HL-60 (cell line): ENCODE measurements around the gene ZNF521.

Experiments used
- DNase-seq, 2 experiments: peaks; one replicate each; pipeline ENCODE4 v3.0.0-alpha.2; 2010 to 2020; ENCODE audit warnings: low read depth in 1 of 2, low spot score in 1 of 2
- H3K27ac ChIP-seq: fragments of 250-450 bp; sonication (Bioruptor Pico); replicated peaks from 2 replicates; pipeline ENCODE4 v1.5.1; 2020; ENCODE audit warnings: mild to moderate bottlenecking, moderate library complexity
- H3K27me3 ChIP-seq: fragments of 250-450 bp; sonication (Bioruptor Pico); 2 replicates; pipeline ENCODE4 v1.5.1; 2021; ENCODE audit warnings: mild to moderate bottlenecking, moderate library complexity; ENCODE audit not compliant: insufficient read depth, poor library complexity, severe bottlenecking
- H3K4me3 ChIP-seq: replicated peaks from 2 replicates; pipeline ENCODE4 v1.5.1; 2011; ENCODE audit warnings: mild to moderate bottlenecking, control low read depth, low read length; ENCODE audit not compliant: insufficient read depth
- GABPA ChIP-seq: IDR thresholded peaks from 2 replicates; pipeline ENCODE4 v1.6.1; 2012; ENCODE audit warnings: low read depth
- POLR2AphosphoS5 ChIP-seq: IDR thresholded peaks from 2 replicates; pipeline ENCODE4 v1.6.1; 2012; ENCODE audit warnings: low read depth
- SPI1 ChIP-seq: IDR thresholded peaks from 2 replicates; pipeline ENCODE4 v1.6.1; 2012; ENCODE audit warnings: low read depth, mild to moderate bottlenecking, borderline replicate concordance
- long read RNA-seq: library from polyadenylated mRNA; unstranded; transcript quantifications from one replicate; pipeline ENCODE4 v2.0.0, GENCODE V29; 2020
- TF ChIP-seq, protein P1 (sequence below): IDR thresholded peaks from 2 replicates; pipeline ENCODE4 v1.6.1; 2012; ENCODE audit warnings: low read depth; ENCODE audit not compliant: insufficient replicate concordance
- TF ChIP-seq, protein P2 (sequence below): IDR thresholded peaks from one replicate; pipeline ENCODE4 v1.5.1; 2011; ENCODE audit warnings: low read length, control low read depth, inconsistent platforms; ENCODE audit not compliant: insufficient read depth

ZNF521 gene
- long read RNA-seq = 0 reads

DNA sequence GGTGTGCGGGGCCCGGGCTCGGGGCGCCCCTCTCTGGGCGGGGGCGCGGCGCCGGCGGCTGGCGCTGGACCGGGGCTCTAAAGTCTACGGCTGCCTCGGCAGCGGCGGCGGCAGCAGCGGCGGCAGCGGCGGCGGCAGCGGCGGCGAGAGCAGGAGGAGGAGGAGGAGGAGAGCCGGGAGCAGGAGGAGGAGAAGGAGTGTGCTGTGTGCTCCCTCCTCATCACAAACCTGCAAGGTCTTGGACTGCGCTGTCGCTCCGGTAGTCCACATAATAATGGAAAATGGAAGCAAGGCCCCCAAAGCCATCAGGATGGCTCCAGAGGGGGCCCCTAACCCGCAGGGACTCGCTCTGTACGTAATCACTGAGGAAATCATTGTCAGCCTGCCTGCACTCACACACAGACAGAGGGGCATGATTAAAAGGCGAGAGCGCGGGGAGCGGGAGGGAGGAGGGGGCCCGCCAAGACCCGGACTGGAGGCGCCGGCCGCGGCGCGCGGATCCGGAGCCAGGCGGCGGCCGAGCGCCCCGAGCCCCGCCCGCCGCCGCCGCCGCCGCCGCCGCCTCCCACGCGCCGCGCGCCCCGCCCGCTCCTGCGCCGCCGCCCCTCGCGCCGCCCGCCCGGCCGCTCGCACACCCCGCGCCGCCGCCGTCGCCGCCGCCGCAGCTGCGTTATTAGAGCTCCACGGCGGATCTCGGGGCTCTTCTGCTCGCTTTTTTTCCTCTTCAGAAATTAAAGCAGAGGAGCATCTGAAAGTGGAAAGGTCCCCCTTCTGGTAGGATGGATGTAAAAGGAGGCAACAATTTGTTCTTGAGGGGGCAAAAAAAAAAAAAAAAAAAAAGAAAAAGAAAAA lies at the start of gene ZNF521:
Gene ZNF521, minus strand, starts transcription at position 390 of the 852 bp plus-strand sequence. CDS start 1,220 bp downstream, outside the sequence.
- TF ChIP-seq, protein P1, sequence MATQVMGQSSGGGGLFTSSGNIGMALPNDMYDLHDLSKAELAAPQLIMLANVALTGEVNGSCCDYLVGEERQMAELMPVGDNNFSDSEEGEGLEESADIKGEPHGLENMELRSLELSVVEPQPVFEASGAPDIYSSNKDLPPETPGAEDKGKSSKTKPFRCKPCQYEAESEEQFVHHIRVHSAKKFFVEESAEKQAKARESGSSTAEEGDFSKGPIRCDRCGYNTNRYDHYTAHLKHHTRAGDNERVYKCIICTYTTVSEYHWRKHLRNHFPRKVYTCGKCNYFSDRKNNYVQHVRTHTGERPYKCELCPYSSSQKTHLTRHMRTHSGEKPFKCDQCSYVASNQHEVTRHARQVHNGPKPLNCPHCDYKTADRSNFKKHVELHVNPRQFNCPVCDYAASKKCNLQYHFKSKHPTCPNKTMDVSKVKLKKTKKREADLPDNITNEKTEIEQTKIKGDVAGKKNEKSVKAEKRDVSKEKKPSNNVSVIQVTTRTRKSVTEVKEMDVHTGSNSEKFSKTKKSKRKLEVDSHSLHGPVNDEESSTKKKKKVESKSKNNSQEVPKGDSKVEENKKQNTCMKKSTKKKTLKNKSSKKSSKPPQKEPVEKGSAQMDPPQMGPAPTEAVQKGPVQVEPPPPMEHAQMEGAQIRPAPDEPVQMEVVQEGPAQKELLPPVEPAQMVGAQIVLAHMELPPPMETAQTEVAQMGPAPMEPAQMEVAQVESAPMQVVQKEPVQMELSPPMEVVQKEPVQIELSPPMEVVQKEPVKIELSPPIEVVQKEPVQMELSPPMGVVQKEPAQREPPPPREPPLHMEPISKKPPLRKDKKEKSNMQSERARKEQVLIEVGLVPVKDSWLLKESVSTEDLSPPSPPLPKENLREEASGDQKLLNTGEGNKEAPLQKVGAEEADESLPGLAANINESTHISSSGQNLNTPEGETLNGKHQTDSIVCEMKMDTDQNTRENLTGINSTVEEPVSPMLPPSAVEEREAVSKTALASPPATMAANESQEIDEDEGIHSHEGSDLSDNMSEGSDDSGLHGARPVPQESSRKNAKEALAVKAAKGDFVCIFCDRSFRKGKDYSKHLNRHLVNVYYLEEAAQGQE = no peak
- TF ChIP-seq SPI1 (no peak), POLR2AphosphoS5 (no peak), GABPA (no peak)
- TF ChIP-seq, protein P2, sequence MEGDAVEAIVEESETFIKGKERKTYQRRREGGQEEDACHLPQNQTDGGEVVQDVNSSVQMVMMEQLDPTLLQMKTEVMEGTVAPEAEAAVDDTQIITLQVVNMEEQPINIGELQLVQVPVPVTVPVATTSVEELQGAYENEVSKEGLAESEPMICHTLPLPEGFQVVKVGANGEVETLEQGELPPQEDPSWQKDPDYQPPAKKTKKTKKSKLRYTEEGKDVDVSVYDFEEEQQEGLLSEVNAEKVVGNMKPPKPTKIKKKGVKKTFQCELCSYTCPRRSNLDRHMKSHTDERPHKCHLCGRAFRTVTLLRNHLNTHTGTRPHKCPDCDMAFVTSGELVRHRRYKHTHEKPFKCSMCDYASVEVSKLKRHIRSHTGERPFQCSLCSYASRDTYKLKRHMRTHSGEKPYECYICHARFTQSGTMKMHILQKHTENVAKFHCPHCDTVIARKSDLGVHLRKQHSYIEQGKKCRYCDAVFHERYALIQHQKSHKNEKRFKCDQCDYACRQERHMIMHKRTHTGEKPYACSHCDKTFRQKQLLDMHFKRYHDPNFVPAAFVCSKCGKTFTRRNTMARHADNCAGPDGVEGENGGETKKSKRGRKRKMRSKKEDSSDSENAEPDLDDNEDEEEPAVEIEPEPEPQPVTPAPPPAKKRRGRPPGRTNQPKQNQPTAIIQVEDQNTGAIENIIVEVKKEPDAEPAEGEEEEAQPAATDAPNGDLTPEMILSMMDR = no peak
- peak within 1 kb of the TSS; percentile 53 for H3K4me3 ChIP-seq
- H3K27me3 ChIP-seq = peaks cover 66% of the 10 kb centered on the region
- H3K27ac ChIP-seq = no peak within 1 kb of the TSS
- peak in 1 of 2 experiments; percentile 19 for DNase-seq

DNA sequence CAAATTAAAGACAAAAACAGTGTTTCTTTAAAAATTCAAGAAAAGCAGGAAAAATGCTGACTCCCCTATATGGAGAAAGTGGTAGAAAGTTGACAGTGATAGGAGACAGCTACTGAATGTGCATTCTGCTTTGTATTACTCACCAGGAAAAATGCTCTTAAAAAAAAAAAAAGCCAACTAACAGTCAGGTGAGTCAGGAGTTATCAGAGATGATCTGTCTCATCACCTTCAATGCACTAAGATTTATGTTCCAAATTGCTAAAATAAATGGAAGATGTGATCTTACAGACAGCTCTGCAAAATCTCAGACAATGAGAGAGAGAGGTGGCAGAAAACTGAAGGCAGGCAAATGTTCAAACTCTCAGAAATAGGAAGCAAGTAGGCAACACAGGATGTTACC lies 47.6 kb upstream of the ZNF521 start:
- TF ChIP-seq GABPA = no peak
- no peak for TF ChIP-seq POLR2AphosphoS5
- TF ChIP-seq, protein P1 = no peak
- no peak for TF ChIP-seq SPI1
- TF ChIP-seq, protein P2 = no peak
- Histone ChIP-seq H3K27me3 (no peaks in the 10 kb centered on the region), H3K27ac (no peak overlapping the region), H3K4me3 (no peak overlapping the region)
- no peak for DNase-seq

DNA sequence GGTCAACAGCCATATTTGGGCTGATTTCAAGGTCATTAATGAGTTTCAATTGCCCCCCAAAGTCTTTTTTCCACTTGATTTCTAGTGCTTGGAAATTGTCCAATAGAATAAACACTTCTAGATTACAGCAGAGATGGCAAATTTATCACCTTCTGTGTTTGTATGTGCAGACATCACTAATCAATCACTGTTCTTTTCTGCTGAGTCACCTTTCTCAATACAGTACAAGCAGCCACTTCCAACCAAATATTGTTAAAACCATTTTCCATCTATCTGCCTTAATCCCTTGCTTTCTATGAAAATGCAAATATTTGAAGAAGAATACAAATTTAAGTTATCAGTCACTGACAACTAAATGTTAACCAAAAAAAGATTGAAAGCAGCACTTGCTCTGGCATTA lies 40.2 kb upstream of the ZNF521 start:
- DNase-seq = no peak
- no peaks in the 10 kb centered on the region for H3K27me3 ChIP-seq
- TF ChIP-seq, protein P2 = no peak
- no peak for TF ChIP-seq GABPA
- TF ChIP-seq, protein P1 = no peak
- TF ChIP-seq POLR2AphosphoS5 = no peak
- TF ChIP-seq SPI1 = no peak
- H3K27ac ChIP-seq = no peak overlapping the region
- no peak overlapping the region for H3K4me3 ChIP-seq
